GM21360 (cell line): ENCODE data around the gene SP9.
"Not testable (repeated sequence)": the region's sequence is repeated elsewhere in the genome, so short reads cannot be mapped to it uniquely, and the experiment has no call there.

ENCODE experiments used
- ATAC-seq: cut with Tn5 transposase; IDR thresholded peaks from one replicate; pipeline ENCODE4 v1.9.1; 2021; ENCODE audit warnings: mild to moderate bottlenecking, moderate library complexity; ENCODE audit not compliant: unreplicated experiment

The SP9 gene

DNA sequence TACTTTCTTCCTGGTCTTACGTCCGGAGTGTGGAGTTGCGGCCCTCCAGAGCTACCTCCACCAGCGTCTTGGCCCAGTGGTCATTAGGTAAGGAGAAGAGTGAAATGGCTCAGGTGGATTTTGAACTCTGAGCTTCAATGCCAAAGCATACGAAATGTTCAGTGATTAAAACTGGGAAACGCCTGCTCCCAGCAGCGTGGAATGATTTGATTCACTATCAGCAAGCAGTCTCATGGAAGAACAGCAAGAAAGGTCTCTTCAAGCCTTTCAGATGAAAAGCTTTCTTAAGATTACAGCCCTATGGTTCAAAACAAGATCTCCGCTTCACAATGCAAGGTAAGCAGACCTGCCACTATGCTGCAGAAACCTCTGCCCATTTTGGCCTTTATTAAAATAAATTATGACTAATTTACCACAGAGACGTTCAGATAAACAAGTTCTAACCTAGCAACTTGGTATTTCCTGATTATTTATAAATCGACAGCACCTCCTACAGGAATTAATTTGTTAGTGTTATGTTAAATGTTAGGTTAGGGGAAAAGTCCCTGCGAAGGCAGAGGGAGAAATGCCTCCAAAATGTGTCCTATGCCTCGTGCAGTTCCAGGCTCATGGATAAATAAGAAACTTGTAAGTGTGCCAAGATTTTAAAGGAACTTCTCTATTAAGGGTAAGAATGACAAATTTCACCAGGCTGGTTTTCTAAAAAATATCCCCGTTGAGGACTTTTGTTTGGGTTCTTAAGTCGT is 10.1 kb downstream of the SP9 start:
- no peak for ATAC-seq

DNA sequence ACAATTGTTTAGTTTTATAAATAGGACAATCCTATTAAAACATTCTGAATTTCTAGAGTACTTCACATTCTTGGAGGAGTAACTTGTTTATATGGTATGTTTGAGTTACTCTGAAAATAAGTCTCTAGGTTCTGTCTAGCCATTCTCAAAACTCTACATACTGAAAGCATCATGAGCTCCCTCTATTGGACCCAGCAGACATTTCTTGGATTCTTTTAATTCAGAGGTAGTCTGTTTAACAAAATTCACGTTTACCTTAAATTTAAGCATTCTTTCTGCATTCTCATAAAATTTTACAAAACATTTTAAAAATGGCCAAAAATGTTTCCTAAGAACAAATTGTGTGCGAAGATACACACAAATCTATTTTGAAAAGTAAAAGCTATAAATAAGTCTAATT is 15.3 kb downstream of the SP9 start:
- no peak for ATAC-seq

DNA sequence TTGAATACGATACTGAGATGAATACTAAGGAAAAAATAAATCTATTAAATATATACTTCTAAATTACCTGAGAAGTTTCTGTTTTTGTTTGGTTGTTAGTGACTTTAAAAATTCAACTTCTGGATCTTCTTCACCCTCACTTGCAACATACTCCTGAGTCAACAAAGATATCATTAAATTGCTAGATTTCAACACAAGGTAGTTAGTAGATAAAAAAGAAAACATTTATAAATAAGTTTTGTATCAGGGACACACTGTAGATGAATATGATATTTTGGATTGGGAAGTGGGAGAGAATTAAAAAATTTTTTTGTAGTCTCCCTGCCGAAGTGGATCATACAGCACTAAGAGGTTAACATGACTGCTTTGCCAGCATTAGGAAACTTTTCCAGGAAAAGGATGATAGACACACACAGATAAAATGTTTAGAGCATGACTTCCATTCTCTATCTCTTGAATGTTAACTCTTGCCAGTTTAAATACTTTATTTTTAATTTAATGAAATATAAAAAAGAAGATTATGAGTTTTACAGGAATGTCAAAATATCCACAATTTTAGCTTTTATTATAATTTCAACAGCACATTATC is 15.9 kb downstream of the SP9 start:
- ATAC-seq, result no peak

DNA sequence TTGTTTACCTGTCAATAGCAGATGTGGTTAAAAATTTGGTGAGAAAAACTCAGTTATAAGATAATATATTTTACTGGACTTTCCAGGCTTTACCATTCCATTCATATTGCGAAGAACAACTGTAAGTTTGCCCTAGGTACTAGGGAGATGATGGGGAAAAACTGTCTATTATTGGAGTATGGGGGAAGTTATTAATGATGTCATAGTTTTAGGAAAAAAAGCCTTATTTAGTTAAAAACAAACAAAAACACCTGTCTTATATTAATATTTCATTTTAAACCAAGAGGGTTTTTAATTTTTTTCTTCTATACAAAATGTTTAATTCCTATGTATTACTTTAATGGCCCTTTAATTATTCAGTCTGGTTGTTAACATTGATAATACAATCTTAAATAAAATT is 18.2 kb downstream of the SP9 start:
- no peak for ATAC-seq

DNA sequence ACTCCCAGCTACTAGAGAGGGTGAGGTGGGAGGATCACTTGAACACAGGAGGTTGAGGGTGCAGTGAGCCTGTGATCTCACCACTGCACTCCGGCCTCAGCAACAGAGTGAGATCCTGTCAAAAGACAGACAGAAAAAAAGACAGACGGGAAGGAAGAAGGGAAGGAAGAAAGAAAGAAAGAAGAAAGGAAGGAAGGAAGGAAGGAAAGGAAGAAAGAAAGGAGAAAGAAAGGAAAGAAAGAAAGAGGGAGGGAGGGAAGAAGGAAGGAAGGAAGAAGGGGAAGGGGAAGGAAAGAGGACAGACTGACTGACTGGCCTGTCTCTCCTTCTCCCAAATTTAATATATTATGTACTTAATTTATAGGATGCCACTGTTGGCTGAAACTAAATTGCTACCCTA is 21.6 kb downstream of the SP9 start:
- ATAC-seq, result no peak

DNA sequence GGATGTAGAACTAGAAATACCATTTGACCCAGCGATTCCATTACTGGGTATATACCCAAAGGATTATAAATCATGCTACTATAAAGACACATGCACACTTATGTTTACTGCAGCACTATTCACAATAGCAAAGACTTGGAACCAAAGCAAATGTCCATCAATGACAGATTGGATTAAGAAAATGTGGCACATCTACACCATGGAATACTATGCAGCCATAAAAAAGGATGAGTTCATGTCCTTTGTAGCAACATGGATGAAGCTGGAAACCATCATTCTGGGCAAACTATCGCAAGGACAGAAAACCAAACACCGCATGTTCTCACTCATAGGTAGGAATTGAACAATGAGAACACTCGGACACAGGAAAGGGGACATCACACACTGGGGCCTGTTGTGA is 24.9 kb downstream of the SP9 start:
- not testable (repeated sequence) for ATAC-seq

DNA sequence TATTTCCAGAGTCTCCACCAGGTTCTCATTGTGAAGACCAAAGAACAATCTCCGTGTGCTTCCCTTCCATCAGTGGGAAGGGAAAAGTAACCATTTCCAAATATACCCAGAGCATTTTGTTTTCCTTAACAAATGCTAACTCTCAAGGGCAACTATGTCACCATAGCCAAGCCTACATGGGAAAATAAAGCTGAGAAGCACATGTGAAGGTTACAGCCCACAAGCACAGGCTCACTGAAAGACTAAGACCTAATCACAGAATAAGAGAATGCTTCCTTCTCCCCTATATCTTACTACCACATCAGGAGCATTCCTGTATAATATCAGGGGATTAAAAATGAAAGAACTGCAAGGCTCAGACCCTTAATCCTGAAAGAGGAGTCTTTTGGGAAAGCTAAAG is 28.2 kb downstream of the SP9 start:
- no peak for ATAC-seq

DNA sequence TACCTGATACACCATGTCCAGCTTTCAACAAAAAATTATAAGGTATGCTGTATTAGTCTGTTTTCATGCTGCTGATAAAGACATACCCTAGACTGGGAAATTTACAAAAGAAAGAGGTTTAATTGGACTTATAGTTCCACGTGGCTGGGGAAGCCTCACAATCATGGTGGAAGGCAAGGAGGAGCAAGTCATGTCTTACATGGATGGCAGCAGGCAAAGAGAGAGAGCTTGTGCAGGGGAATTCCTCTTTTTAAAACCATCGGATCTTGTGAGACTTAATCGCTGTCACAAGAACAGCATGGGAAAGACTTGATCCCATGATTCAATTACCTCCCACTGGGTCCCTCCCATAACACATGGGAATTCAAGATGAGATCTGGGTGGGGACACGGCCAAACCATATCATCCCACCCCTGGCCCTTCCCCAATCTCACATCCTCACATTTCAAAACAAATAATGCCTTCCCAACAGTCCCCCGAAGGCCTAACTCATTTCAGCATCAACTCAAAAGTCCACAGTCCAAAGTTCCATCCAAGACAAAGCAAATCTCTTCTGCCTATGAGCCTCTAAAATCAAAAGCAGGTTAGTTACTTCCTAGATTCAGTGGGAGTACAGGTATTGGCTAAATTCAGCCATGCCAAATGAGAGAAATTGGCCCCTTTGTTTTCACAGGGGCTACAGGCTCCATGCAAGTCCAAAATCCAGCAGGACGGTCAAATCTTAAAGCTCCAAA is 28.9 kb downstream of the SP9 start:
- not testable (repeated sequence) for ATAC-seq

DNA sequence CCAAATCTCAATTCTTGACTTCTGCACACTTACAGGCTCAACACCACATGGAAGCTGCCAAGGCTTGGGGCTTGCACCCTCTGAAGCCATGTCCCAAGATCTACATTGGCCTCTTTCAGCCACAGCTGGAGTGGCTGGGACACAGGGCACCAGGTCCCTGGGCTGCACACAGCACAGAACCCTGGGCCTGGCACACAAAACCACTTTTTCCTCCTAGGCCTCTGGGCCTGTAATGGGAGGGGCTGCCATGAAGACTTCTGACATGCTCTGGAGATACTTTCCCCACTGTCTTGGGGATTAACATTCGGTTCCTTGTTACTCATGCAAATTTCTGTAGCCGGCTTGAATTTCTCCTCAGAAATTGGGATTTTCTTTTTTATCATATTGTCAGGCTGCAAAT is 29.9 kb downstream of the SP9 start:
- ATAC-seq, result no peak

DNA sequence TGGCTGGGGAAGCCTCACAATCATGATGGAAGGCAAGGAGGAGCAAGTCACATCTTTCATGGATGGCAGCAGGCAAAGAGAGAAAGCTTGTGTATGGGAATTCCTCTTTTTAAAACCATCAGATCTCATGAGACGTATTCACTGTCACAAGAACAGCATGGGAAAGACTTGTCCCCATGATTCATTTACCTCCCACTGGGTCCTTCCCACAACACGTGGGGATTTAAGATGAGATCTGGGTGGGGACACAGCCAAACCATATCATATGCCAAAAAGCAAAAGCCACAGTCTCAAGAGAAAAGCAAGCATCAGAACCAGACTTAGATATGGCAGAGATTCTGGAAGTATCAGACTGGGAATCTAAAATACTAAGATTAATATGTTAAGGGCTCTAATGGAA is 30.8 kb downstream of the SP9 start:
- ATAC-seq, result no peak

DNA sequence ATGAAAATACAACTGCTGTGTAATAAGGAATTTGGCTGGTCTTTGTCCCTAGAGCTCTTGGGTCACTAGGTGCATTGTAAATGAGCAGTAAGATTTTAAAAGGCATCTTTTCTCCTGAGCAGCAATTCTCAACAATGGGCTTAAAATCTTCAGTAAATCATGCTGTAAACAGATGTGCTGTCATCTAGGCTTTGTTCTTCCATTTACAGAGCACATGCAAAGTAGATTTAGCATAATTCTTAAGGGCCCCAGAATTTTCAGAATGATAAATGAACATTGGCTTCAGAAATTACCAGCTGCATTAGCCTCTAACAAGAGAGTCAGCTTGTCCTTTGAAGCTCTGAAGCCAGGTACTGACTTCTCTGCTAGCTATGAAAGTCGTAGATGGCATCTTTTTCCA is 33.9 kb downstream of the SP9 start:
- no peak for ATAC-seq

DNA sequence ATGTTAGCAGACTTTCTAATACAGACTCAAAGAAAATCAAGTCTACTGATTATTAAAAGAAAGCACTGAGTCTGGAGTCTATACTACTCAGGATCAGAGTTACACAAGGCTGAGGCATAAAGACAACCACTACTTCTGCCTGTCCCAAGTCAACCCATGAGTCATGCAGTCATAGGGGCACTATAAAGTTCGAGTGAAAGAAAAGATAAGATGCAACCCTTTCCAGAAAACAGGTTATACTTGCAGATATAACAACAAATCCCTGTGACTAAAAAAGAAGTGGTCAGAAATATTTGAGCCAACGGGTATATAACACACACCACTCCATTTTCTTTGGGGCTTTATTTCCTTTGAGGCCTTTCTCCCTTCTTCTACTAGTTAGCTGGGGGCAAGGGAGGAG is 42.2 kb downstream of the SP9 start:
- ATAC-seq, result no peak

DNA sequence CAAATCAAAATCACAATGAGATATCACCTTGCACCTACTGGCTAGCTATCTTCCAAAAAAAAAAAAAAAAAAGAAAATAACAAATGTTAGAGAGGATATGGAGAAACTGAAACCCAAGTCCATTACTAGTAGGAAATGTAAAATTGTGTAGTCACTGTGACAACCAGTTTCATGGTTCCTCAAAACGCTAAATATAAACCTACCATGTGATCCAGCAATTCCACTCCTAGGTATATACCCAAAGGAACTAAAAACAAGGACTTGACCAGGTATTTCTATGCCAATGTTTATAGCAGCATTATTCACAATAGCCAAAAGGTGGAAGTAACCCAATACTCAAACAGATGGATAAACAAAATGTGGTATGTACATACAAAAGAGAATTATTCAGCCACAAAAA is 49.0 kb downstream of the SP9 start:
- ATAC-seq, result no peak

DNA sequence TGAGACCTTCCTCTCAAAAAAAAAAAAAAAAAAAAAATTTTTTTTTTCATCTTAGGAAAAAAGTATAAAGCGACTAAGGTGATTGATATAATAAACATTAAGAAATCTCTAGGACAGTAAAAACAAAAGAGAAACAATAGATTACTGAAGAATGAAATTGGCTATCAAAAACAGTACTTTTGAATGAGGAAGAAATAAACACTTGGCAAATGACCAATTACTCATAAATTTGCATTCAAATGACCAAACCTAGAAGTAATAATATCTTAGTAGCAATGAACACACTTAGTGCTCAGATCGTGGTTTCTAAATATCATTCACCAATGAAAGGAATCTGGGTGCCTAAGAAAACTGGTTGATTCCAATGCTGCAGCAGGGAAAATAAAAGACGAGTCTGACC is 50.4 kb downstream of the SP9 start:
- ATAC-seq, result no peak
